SJCRH30 (cell line): Measurements from ENCODE around the gene PMS2. TPM values are rescaled to one million over a fixed set of nuclear protein-coding genes. Genes with fewer than 3 reads are reported as not detected.

ENCODE experiments used
- total RNA-seq: library from RNA; depleted of rRNA; stranded (reverse); fragments of >200 nt; shearing (Covaris generic); gene quantifications from 2 replicates; pipeline ENCODE4 v1.2.3, GENCODE V29; 2014; rRNA removed

The PMS2 gene
- total RNA-seq, 1 experiment from 2014 or later: 18.4 TPM

Other genes with a start within 250 kb of the PMS2 start
- gene RNF216, start 227.4 kb downstream of the PMS2 start, total RNA-seq: 44.3 and 47.4 TPM in 2 replicates
- gene OCM, start 128.3 kb downstream of the PMS2 start, total RNA-seq: not detected in 2 replicates
- gene CCZ1, start 110.3 kb downstream of the PMS2 start, total RNA-seq: 68.5 and 73.6 TPM in 2 replicates
- gene RSPH10B, start 38.4 kb downstream of the PMS2 start, total RNA-seq: 0.18 TPM in 1 of 2 replicates, not detected in the other
- gene AIMP2, start 223 bp upstream of the PMS2 start, total RNA-seq: 67.5 and 72.6 TPM in 2 replicates
- 0.23 and 0.63 TPM in 2 replicates for gene ANKRD61, start 22.3 kb upstream of the PMS2 start, total RNA-seq
- 75.3 and 75.5 TPM in 2 replicates for gene EIF2AK1, start 50.1 kb upstream of the PMS2 start, total RNA-seq
- gene USP42, start 95.9 kb upstream of the PMS2 start, total RNA-seq: 11.9 and 14.9 TPM in 2 replicates